ENCODE results near the gene ENPP6. TPM values are rescaled to one million over a fixed set of nuclear protein-coding genes. Genes with fewer than 3 reads are reported as not detected.

ENPP6 gene
- total and polyA plus RNA-seq, 4 donors = 0.05 to 0.08 (median 0.05) TPM; not detected in 1

DNA sequence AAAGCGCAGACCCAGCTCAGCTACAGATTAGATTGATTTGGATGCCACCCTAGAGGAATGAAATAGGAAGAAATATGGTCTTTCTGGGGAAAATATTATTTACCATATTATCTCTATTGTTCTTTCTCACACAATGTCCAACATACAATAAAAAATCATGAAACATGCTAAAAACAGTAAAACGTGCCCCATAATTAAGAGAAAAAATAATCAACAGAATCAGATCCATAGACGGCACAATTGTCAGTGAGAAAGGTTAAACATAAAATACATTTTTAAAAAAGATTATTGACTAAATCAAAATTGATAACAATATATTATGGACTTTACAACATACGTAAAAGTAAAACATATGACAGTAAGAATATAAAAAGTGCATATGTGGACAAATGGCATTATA, 90.9 kb downstream of the ENPP6 start:
- no peak overlapping the region for H3K4me3 ChIP-seq (ENCODE audit: low read depth in 1 of 3, low read length in 3 of 3)
- no peaks in the 10 kb centered on the region for H3K4me1 ChIP-seq (ENCODE audit: control insufficient read depth in 4 of 4, insufficient read depth in 4 of 4, low read length in 3 of 4)
- no peak overlapping the region for H3K27ac ChIP-seq (ENCODE audit: low read depth in 1 of 2, low read length in 2 of 2)
- 68% methylated on average over 4 of the region's 4 CpGs for WGBS
- H3K27me3 ChIP-seq (ENCODE audit: control insufficient read depth in 4 of 4, insufficient read depth in 4 of 4, low read length in 3 of 4) = no peaks in the 10 kb centered on the region
- H3K9ac ChIP-seq (ENCODE audit: low read depth in 1 of 2, low read length in 2 of 2) = no peak overlapping the region
- no peak for DNase-seq (ENCODE audit: low spot score)
- TF ChIP-seq RAD21 (IDR thresholded peaks at IDR 0.05) (no peak), JUND (IDR thresholded peaks at IDR 0.05) (no peak), FOXA1 (IDR thresholded peaks at IDR 0.05) (no peak), ATF3 (IDR thresholded peaks at IDR 0.05) (no peak), HNF4A (conservative IDR thresholded peaks at IDR 0.05) (no peak), FOXA2 (IDR thresholded peaks at IDR 0.05) (no peak), HNF4G (IDR thresholded peaks at IDR 0.05) (no peak), YY1 (IDR thresholded peaks at IDR 0.05) (no peak), TAF1 (conservative IDR thresholded peaks at IDR 0.05) (no peak), CTCF (IDR thresholded peaks at IDR 0.05; ENCODE audit: low read depth, low read length, missing input control) (no peak)
- TF ChIP-seq, protein P1, sequence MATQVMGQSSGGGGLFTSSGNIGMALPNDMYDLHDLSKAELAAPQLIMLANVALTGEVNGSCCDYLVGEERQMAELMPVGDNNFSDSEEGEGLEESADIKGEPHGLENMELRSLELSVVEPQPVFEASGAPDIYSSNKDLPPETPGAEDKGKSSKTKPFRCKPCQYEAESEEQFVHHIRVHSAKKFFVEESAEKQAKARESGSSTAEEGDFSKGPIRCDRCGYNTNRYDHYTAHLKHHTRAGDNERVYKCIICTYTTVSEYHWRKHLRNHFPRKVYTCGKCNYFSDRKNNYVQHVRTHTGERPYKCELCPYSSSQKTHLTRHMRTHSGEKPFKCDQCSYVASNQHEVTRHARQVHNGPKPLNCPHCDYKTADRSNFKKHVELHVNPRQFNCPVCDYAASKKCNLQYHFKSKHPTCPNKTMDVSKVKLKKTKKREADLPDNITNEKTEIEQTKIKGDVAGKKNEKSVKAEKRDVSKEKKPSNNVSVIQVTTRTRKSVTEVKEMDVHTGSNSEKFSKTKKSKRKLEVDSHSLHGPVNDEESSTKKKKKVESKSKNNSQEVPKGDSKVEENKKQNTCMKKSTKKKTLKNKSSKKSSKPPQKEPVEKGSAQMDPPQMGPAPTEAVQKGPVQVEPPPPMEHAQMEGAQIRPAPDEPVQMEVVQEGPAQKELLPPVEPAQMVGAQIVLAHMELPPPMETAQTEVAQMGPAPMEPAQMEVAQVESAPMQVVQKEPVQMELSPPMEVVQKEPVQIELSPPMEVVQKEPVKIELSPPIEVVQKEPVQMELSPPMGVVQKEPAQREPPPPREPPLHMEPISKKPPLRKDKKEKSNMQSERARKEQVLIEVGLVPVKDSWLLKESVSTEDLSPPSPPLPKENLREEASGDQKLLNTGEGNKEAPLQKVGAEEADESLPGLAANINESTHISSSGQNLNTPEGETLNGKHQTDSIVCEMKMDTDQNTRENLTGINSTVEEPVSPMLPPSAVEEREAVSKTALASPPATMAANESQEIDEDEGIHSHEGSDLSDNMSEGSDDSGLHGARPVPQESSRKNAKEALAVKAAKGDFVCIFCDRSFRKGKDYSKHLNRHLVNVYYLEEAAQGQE (IDR thresholded peaks at IDR 0.05) = no peak
- H3K36me3 ChIP-seq (ENCODE audit: control insufficient read depth in 4 of 4, insufficient read depth in 3 of 4, low read depth in 1 of 4, low read length in 3 of 4) = no peaks in the 10 kb centered on the region
- H3K9me3 ChIP-seq (ENCODE audit: control insufficient read depth in 4 of 4, low read length in 3 of 4) = peaks cover 0 to 3% (median 0%) of the 10 kb centered on the region in 4 donors

- Histone ChIP-seq H3K9me3 (ENCODE audit: control insufficient read depth in 4 of 4, low read length in 3 of 4) (peaks cover 0 to 3% (median 0%) of the 10 kb centered on the region in 4 donors), H3K4me3 (ENCODE audit: low read depth in 1 of 3, low read length in 3 of 3) (no peak overlapping the region), H3K36me3 (ENCODE audit: control insufficient read depth in 4 of 4, insufficient read depth in 3 of 4, low read depth in 1 of 4, low read length in 3 of 4) (no peaks in the 10 kb centered on the region), H3K27ac (ENCODE audit: low read depth in 1 of 2, low read length in 2 of 2) (no peak overlapping the region), H3K4me1 (ENCODE audit: control insufficient read depth in 4 of 4, insufficient read depth in 4 of 4, low read length in 3 of 4) (no peaks in the 10 kb centered on the region), H3K9ac (ENCODE audit: low read depth in 1 of 2, low read length in 2 of 2) (no peak overlapping the region), H3K27me3 (ENCODE audit: control insufficient read depth in 4 of 4, insufficient read depth in 4 of 4, low read length in 3 of 4) (no peaks in the 10 kb centered on the region)
- DNase-seq (ENCODE audit: low spot score) = no peak
- TF ChIP-seq YY1 (IDR thresholded peaks at IDR 0.05) (no peak), ATF3 (IDR thresholded peaks at IDR 0.05) (no peak), FOXA2 (IDR thresholded peaks at IDR 0.05) (no peak), RXRA (IDR thresholded peaks at IDR 0.05) (no peak), HNF4A (conservative IDR thresholded peaks at IDR 0.05) (no peak), JUND (IDR thresholded peaks at IDR 0.05) (no peak), RAD21 (IDR thresholded peaks at IDR 0.05) (no peak), CTCF (IDR thresholded peaks at IDR 0.05; ENCODE audit: low read depth, low read length, missing input control) (no peak), GABPA (IDR thresholded peaks at IDR 0.05 in 1 of 2, conservative IDR thresholded peaks at IDR 0.05 in 1 of 2) (no peak), TAF1 (conservative IDR thresholded peaks at IDR 0.05) (no peak), HNF4G (IDR thresholded peaks at IDR 0.05) (no peak)
- TF ChIP-seq, protein P1 (IDR thresholded peaks at IDR 0.05) = no peak
- 93% methylated on average over 13 of the region's 13 CpGs for WGBS
Measured at GRCh38 chr4:184122631-184123408, 94.9 kb downstream of the ENPP6 start.
